Fibroblast of lung (primary cell): ENCODE data around the gene CIDEC. TPM values are rescaled to one million over a fixed set of nuclear protein-coding genes. Genes with fewer than 3 reads are reported as not detected.

Experiments used
- DNase-seq, 2 donors: peaks; one replicate each; pipeline versions ENCODE4 v3.0.0 to v3.0.0-alpha.2; 2010; ENCODE audit warnings: low read depth in 2 of 2
- H2AFZ ChIP-seq: 2 replicates; pipeline ENCODE4 v1.5.1; 2012; ENCODE audit warnings: low read length, control low read depth, inconsistent platforms
- H3K27ac ChIP-seq: 2 replicates; pipeline ENCODE4 v1.5.1; 2011; ENCODE audit warnings: low read length, control low read depth; ENCODE audit not compliant: insufficient read depth
- H3K27me3 ChIP-seq: 2 replicates; pipeline ENCODE4 v1.5.1; 2011; ENCODE audit warnings: mild to moderate bottlenecking, low read length; ENCODE audit not compliant: control insufficient read depth, insufficient read depth
- H3K36me3 ChIP-seq: 2 replicates; pipeline ENCODE4 v1.5.1; 2011; ENCODE audit warnings: low read length; ENCODE audit not compliant: control insufficient read depth, insufficient read depth
- H3K4me1 ChIP-seq: 2 replicates; pipeline ENCODE4 v1.5.1; 2011; ENCODE audit warnings: low read length; ENCODE audit not compliant: control insufficient read depth, insufficient read depth; ENCODE audit errors: extremely low read depth
- H3K4me2 ChIP-seq: 2 replicates; pipeline ENCODE4 v1.5.1; 2011; ENCODE audit warnings: low read length, control low read depth; ENCODE audit not compliant: insufficient read depth; ENCODE audit errors: extremely low read depth
- H3K4me3 ChIP-seq, 4 experiments: fragments of 200-600 bp in 1 of 4; sonication (generic) in 1 of 4; replicated peaks in 1 of 4; 2 replicates each; pipeline ENCODE4 v1.5.1; 2011 to 2016; ENCODE audit warnings: low read length in 4 of 4, low read depth in 3 of 4, mild to moderate bottlenecking in 3 of 4, control low read depth in 2 of 4, inconsistent platforms in 1 of 4, mixed read lengths in 1 of 4; ENCODE audit not compliant: insufficient read depth in 1 of 4; ENCODE audit errors: control extremely low read depth in 1 of 4
- H3K79me2 ChIP-seq: 2 replicates; pipeline ENCODE4 v1.5.1; 2012; ENCODE audit warnings: mild to moderate bottlenecking, low read length, inconsistent platforms; ENCODE audit not compliant: control insufficient read depth, insufficient read depth
- H3K9ac ChIP-seq: 2 replicates; pipeline ENCODE4 v1.5.1; 2011; ENCODE audit warnings: mild to moderate bottlenecking, low read length, control low read depth; ENCODE audit not compliant: insufficient read depth
- H3K9me3 ChIP-seq: 2 replicates; pipeline ENCODE4 v1.5.1; 2012; ENCODE audit warnings: low read depth, low read length; ENCODE audit not compliant: control insufficient read depth, insufficient read depth
- H4K20me1 ChIP-seq: 2 replicates; pipeline ENCODE4 v1.5.1; 2011; ENCODE audit warnings: low read length; ENCODE audit not compliant: control insufficient read depth, insufficient read depth; ENCODE audit errors: extremely low read depth
- EZH2 ChIP-seq: IDR thresholded peaks from 2 replicates; pipeline ENCODE4 v1.5.1; 2012; ENCODE audit warnings: low read length, control low read depth, mild to moderate bottlenecking; ENCODE audit errors: missing control alignments
- polyA plus RNA-seq, 2 donors: library from polyadenylated mRNA; depleted of rRNA in 1 of 2; stranded (reverse) in 1 of 2; unstranded in 1 of 2; fragments of >200 nt; gene quantifications; 2 replicates each; pipeline ENCODE4 v1.2.1, GENCODE V29; 2011 to 2012; ENCODE audit warnings: missing spikeins in 1 of 2
- total RNA-seq: library from RNA; depleted of rRNA; stranded (reverse); fragments of >200 nt; gene quantifications from 2 replicates; pipeline ENCODE4 v1.2.1, GENCODE V29; 2014
- TF ChIP-seq, protein P1 (sequence below), 2 donors: IDR thresholded peaks in 1 of 2; conservative IDR thresholded peaks in 1 of 2; 1 replicate in 1 of 2; 2 replicates in 1 of 2; pipeline ENCODE4 v1.5.1; 2011 to 2012; ENCODE audit warnings: low read length in 2 of 2, control low read depth in 1 of 2, inconsistent platforms in 1 of 2, low read depth in 1 of 2, mild to moderate bottlenecking in 1 of 2

CIDEC gene
- total and polyA plus RNA-seq, 2 donors (not counting 1 experiment from before 2014, with no cell fraction given) = 0.08 to 0.17 TPM

DNA sequence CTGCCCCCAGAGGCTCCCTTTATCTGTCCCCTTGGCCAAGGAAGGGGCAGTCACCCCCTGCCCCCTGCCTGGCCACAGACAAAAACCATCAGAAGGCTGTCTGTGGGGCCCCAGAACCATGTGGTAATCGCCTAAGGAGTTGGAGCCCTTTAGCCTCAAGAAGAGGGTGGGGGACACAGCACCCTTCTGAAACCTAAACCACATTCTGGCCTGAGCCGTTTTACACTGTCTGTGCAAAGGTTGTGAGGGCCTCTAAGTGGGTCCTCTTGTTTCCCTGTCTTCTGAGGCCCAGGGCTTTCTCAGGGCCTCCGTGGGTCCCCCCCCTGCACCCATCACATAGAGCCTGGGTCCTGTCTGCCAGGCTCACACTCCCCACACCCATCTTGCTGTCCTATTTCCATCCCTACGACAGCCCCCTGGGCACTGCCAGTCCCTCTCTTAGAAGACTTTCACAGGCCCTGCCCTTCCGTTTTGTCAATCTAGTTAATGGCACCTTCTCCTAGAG lies 18.4 kb downstream of the CIDEC start:
- no peak overlapping the region for H3K27ac ChIP-seq
- no peaks in the 10 kb centered on the region for H3K9me3 ChIP-seq
- no peak for DNase-seq
- no peaks in the 10 kb centered on the region for H3K27me3 ChIP-seq
- no peaks in the 10 kb centered on the region for H3K79me2 ChIP-seq
- H4K20me1 ChIP-seq = no peaks in the 10 kb centered on the region
- H3K9ac ChIP-seq = no peak overlapping the region
- peaks cover 5% of the 10 kb centered on the region for H3K4me1 ChIP-seq
- no peak overlapping the region for H3K4me3 ChIP-seq
- no peaks in the 10 kb centered on the region for H3K36me3 ChIP-seq
- no peak for TF ChIP-seq EZH2
- TF ChIP-seq, protein P1, sequence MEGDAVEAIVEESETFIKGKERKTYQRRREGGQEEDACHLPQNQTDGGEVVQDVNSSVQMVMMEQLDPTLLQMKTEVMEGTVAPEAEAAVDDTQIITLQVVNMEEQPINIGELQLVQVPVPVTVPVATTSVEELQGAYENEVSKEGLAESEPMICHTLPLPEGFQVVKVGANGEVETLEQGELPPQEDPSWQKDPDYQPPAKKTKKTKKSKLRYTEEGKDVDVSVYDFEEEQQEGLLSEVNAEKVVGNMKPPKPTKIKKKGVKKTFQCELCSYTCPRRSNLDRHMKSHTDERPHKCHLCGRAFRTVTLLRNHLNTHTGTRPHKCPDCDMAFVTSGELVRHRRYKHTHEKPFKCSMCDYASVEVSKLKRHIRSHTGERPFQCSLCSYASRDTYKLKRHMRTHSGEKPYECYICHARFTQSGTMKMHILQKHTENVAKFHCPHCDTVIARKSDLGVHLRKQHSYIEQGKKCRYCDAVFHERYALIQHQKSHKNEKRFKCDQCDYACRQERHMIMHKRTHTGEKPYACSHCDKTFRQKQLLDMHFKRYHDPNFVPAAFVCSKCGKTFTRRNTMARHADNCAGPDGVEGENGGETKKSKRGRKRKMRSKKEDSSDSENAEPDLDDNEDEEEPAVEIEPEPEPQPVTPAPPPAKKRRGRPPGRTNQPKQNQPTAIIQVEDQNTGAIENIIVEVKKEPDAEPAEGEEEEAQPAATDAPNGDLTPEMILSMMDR (conservative IDR thresholded peaks at IDR 0.05 in 1 of 2, IDR thresholded peaks at IDR 0.05 in 1 of 2; ENCODE audit: low read depth in 1 of 2, low read length in 2 of 2) = no peak
- no peak overlapping the region for H3K4me2 ChIP-seq
- H2AFZ ChIP-seq = no peak overlapping the region

- Histone ChIP-seq H3K79me2 (no peaks in the 10 kb centered on the region), H3K27ac (no peak overlapping the region), H3K4me2 (no peak overlapping the region), H3K9me3 (no peaks in the 10 kb centered on the region), H3K27me3 (no peaks in the 10 kb centered on the region), H3K36me3 (no peaks in the 10 kb centered on the region), H2AFZ (no peak overlapping the region), H4K20me1 (no peaks in the 10 kb centered on the region), H3K4me3 (no peak overlapping the region), H3K9ac (no peak overlapping the region), H3K4me1 (peaks cover 5% of the 10 kb centered on the region)
- TF ChIP-seq, protein P1 (conservative IDR thresholded peaks at IDR 0.05 in 1 of 2, IDR thresholded peaks at IDR 0.05 in 1 of 2; ENCODE audit: low read depth in 1 of 2, low read length in 2 of 2) = no peak
- no peak for TF ChIP-seq EZH2
- DNase-seq = no peak
Observed at GRCh38 chr3:9861201-9861600, 18.9 kb downstream of the CIDEC start.

- H3K9ac ChIP-seq = no peak overlapping the region
- H3K9me3 ChIP-seq = no peaks in the 10 kb centered on the region
- no peaks in the 10 kb centered on the region for H4K20me1 ChIP-seq
- no peak for TF ChIP-seq EZH2
- TF ChIP-seq, protein P1 (conservative IDR thresholded peaks at IDR 0.05 in 1 of 2, IDR thresholded peaks at IDR 0.05 in 1 of 2; ENCODE audit: low read depth in 1 of 2, low read length in 2 of 2) = no peak
- H3K4me3 ChIP-seq = no peak overlapping the region
- no peak for DNase-seq
- H3K4me2 ChIP-seq = no peak overlapping the region
- H3K27me3 ChIP-seq = no peaks in the 10 kb centered on the region
- no peaks in the 10 kb centered on the region for H3K36me3 ChIP-seq
- no peak overlapping the region for H3K27ac ChIP-seq
- peaks cover 5% of the 10 kb centered on the region for H3K4me1 ChIP-seq
- H2AFZ ChIP-seq = no peak overlapping the region
- H3K79me2 ChIP-seq = no peaks in the 10 kb centered on the region
Observed at GRCh38 chr3:9859530-9860025, 20.5 kb downstream of the CIDEC start.
